ENCODE data around the gene SETD6. TPM values are rescaled to one million over a fixed set of nuclear protein-coding genes. Genes with fewer than 3 reads are reported as not detected.

Gene SETD6
- total and polyA plus RNA-seq, 9 of the 15 experiments (the other 6 are each of a cell fraction or from before 2014, with no cell fraction given): 9.2 to 40.9 (median 19.8) TPM

- H3K9ac ChIP-seq (ENCODE audit: insufficient read depth in 1 of 2, low read depth in 2 of 2, low read length in 2 of 2): no peak overlapping the region; a peak in 1 of 4 replicates
- DNase-seq (ENCODE audit: extremely low read depth in 1 of 4, low spot score in 3 of 4): no peak
- no peaks in the 10 kb centered on the region for H3K27me3 ChIP-seq (ENCODE audit: control insufficient read depth in 2 of 2, insufficient read depth in 2 of 2, low read length in 2 of 2)
- FAIRE-seq: no peak
- H3K4me3 ChIP-seq: no peak overlapping the region
- H2AFZ ChIP-seq (ENCODE audit: low read depth, low read length): no peak overlapping the region
- H3K79me2 ChIP-seq (ENCODE audit: control insufficient read depth, insufficient read depth, low read length): no peaks in the 10 kb centered on the region
- peaks cover 4% of the 10 kb centered on the region; the same call in 1 of the 2 replicates for H4K20me1 ChIP-seq (replicated peaks; ENCODE audit: control insufficient read depth, insufficient read depth, low read length)
- H3K9me1 ChIP-seq (ENCODE audit: control insufficient read depth, insufficient read depth, low read length): no peaks in the 10 kb centered on the region
- BruUV-seq (replicated peaks): no TSS peak
- no peak for TF ChIP-seq ZNF124 (CRISPR knock-in tag; IDR thresholded peaks at IDR 0.05)
- TF ChIP-seq SAFB (IDR thresholded peaks at IDR 0.05; ENCODE audit: borderline replicate concordance, low read depth, low read length): no peak
- TF ChIP-seq GABPB2 (CRISPR knock-in tag; conservative IDR thresholded peaks at IDR 0.05): no peak
- no peak for TF ChIP-seq ELF4 (CRISPR knock-in tag; IDR thresholded peaks at IDR 0.05)
- no peak for TF ChIP-seq SNRNP70 (optimal IDR thresholded peaks at IDR 0.05; ENCODE audit: low read depth, low read length)
- TF ChIP-seq NR0B1 (IDR thresholded peaks at IDR 0.05; ENCODE audit: partially characterized antibody): no peak
- no peak for TF ChIP-seq MCM2 (IDR thresholded peaks at IDR 0.05; ENCODE audit: low read depth)
- TF ChIP-seq ELK3 (CRISPR knock-in tag; IDR thresholded peaks at IDR 0.05): no peak
- TF ChIP-seq BHLHE40 (IDR thresholded peaks at IDR 0.05; ENCODE audit: low read length): no peak
- TF ChIP-seq STAT5B (CRISPR knock-in tag; IDR thresholded peaks at IDR 0.05): no peak
- no peak for TF ChIP-seq KAT8 (IDR thresholded peaks at IDR 0.05; ENCODE audit: low read depth)
- no peak for TF ChIP-seq HDAC8 (tag; IDR thresholded peaks at IDR 0.05)
- no peak for TF ChIP-seq WHSC1 (IDR thresholded peaks at IDR 0.05; ENCODE audit: low read length)
- TF ChIP-seq ZNF143 (CRISPR knock-in tag; IDR thresholded peaks at IDR 0.05): no peak
- POLR2A ChIA-PET: interaction anchor here (1.5 kb wide), 1 partner anchor 9 kb away, joined by 4 read pairs; no protein-coding TSS in a partner anchor
- H3K36me3 ChIP-seq (ENCODE audit: control insufficient read depth, insufficient read depth, low read length): no peaks in the 10 kb centered on the region
- in situ Hi-C loops (cut with MboI) (no loop called here), intact Hi-C loops (cut with micrococcal nuclease) (no loop called here)
- H3K27ac ChIP-seq (ENCODE audit: extremely low read depth, low read depth, low read length): no peak overlapping the region
- H3K4me1 ChIP-seq (replicated peaks in 1 of 2; ENCODE audit: control insufficient read depth in 2 of 2, insufficient read depth in 2 of 2, low read length in 2 of 2): peaks cover 0 to 32% of the 10 kb centered on the region in 2 experiments; a peak in 2 of 5 replicates
- H3K4me2 ChIP-seq (ENCODE audit: insufficient read depth, low read length): no peak overlapping the region
- ATAC-seq: no peak
- CTCF ChIA-PET (ENCODE audit: low intra/inter-chr PET ratio): no interaction called here
- no peaks in the 10 kb centered on the region for H3K9me3 ChIP-seq (replicated peaks; ENCODE audit: control insufficient read depth, insufficient read depth, low read depth, low read length)
- 27% methylated on average over 15 of the region's 20 CpGs for WGBS (ENCODE audit: insufficient coverage, low coverage, missing lambda C conversion rate)
Measured at GRCh38 chr16:58506241-58507194, 8.8 kb upstream of the SETD6 start.
